A549 (cell line): Measurements from ENCODE around the gene ELP2.

Source experiments
- KDM1A ChIP-seq: fragments of 200-600 bp; sonication (generic); IDR thresholded peaks from 2 replicates; pipeline ENCODE4 v1.6.1; 2016; ENCODE audit warnings: low read depth, mild to moderate bottlenecking
- TF ChIP-seq, protein P1 (sequence below): IDR thresholded peaks from 2 replicates; pipeline ENCODE4 v1.6.1; 2012
- TF ChIP-seq, protein P2 (sequence below): fragments of 200-600 bp; sonication (generic); IDR thresholded peaks from 2 replicates; pipeline ENCODE4 v1.6.1; 2016; ENCODE audit warnings: antibody characterized with exemption, mild to moderate bottlenecking, moderate library complexity

DNA sequence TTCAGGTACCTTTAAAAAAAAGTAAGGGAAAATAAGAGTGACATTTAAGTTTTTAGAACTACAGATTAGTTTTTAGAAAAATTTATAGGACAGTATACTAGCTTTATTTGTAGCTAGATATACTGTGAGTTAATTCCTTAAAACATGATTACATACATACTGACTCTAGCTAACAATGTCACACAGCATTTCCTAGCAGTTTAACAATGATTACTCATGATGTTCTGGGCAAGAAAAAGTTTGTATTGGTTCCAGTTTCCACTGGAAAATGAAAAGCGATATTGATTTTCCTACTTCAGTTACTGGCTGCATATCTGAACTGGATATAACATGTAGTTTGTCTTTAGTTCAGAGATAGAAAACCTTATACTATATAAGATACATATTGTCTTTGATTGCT lies 20.0 kb upstream of the ELP2 start:
- TF ChIP-seq KDM1A: no peak
- TF ChIP-seq, protein P1, sequence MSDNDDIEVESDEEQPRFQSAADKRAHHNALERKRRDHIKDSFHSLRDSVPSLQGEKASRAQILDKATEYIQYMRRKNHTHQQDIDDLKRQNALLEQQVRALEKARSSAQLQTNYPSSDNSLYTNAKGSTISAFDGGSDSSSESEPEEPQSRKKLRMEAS: no peak
- TF ChIP-seq, protein P2, sequence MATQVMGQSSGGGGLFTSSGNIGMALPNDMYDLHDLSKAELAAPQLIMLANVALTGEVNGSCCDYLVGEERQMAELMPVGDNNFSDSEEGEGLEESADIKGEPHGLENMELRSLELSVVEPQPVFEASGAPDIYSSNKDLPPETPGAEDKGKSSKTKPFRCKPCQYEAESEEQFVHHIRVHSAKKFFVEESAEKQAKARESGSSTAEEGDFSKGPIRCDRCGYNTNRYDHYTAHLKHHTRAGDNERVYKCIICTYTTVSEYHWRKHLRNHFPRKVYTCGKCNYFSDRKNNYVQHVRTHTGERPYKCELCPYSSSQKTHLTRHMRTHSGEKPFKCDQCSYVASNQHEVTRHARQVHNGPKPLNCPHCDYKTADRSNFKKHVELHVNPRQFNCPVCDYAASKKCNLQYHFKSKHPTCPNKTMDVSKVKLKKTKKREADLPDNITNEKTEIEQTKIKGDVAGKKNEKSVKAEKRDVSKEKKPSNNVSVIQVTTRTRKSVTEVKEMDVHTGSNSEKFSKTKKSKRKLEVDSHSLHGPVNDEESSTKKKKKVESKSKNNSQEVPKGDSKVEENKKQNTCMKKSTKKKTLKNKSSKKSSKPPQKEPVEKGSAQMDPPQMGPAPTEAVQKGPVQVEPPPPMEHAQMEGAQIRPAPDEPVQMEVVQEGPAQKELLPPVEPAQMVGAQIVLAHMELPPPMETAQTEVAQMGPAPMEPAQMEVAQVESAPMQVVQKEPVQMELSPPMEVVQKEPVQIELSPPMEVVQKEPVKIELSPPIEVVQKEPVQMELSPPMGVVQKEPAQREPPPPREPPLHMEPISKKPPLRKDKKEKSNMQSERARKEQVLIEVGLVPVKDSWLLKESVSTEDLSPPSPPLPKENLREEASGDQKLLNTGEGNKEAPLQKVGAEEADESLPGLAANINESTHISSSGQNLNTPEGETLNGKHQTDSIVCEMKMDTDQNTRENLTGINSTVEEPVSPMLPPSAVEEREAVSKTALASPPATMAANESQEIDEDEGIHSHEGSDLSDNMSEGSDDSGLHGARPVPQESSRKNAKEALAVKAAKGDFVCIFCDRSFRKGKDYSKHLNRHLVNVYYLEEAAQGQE: no peak
